PFSK-1 (cell line): Measurements from ENCODE around the gene CUX1.
A peak's percentile ranks its signal among the peaks of the same experiment; 100 is the strongest.

Experiments used
- FOXP2 ChIP-seq: optimal IDR thresholded peaks from 2 replicates; pipeline ENCODE3; 2011; ENCODE audit warnings: borderline replicate concordance, control low read depth, inconsistent platforms; ENCODE audit not compliant: insufficient read depth; ENCODE audit errors: extremely low read length, extremely low read depth
- POLR2AphosphoS5 ChIP-seq: IDR thresholded peaks from 2 replicates; pipeline ENCODE4 v1.6.1; 2012; ENCODE audit warnings: low read depth, mild to moderate bottlenecking, control low read depth, low read length, moderate library complexity
- REST ChIP-seq, 2 experiments: IDR thresholded peaks; 2 replicates each; pipeline versions ENCODE4 v1.6.1 to v1.8.0; 2011 to 2012; ENCODE audit warnings: low read depth in 2 of 2, low read length in 2 of 2, control low read depth in 1 of 2, inconsistent platforms in 1 of 2, mild to moderate bottlenecking in 1 of 2, moderate library complexity in 1 of 2; ENCODE audit not compliant: insufficient read depth in 1 of 2
- SIN3A ChIP-seq: IDR thresholded peaks from 2 replicates; pipeline ENCODE4 v1.6.1; 2012; ENCODE audit warnings: mild to moderate bottlenecking, low read length, moderate library complexity, borderline replicate concordance; ENCODE audit not compliant: insufficient read depth
- TAF1 ChIP-seq: IDR thresholded peaks from 2 replicates; pipeline ENCODE4 v1.6.1; 2012; ENCODE audit warnings: low read length, control low read depth, borderline replicate concordance; ENCODE audit not compliant: insufficient read depth

GRCh38 chr7:101927802-101928201 is 110.4 kb downstream of the CUX1 start:
- no peak for TF ChIP-seq REST (IDR thresholded peaks at IDR 0.05; ENCODE audit: insufficient read depth in 1 of 2, low read depth in 2 of 2, low read length in 2 of 2)
- TF ChIP-seq POLR2AphosphoS5: no peak
- no peak for TF ChIP-seq SIN3A
- no peak for TF ChIP-seq TAF1
- TF ChIP-seq FOXP2: peak; percentile 57
